NCI-H446 treated with DMSO at 0.1 percent for 48 hours (cell line): ENCODE measurements around the gene TOR2A.

Source experiments
- DNase-seq: peaks from one replicate; lab custom pipeline; 2025; lab: John Stamatoyannopoulos, UW

The TOR2A gene

DNA sequence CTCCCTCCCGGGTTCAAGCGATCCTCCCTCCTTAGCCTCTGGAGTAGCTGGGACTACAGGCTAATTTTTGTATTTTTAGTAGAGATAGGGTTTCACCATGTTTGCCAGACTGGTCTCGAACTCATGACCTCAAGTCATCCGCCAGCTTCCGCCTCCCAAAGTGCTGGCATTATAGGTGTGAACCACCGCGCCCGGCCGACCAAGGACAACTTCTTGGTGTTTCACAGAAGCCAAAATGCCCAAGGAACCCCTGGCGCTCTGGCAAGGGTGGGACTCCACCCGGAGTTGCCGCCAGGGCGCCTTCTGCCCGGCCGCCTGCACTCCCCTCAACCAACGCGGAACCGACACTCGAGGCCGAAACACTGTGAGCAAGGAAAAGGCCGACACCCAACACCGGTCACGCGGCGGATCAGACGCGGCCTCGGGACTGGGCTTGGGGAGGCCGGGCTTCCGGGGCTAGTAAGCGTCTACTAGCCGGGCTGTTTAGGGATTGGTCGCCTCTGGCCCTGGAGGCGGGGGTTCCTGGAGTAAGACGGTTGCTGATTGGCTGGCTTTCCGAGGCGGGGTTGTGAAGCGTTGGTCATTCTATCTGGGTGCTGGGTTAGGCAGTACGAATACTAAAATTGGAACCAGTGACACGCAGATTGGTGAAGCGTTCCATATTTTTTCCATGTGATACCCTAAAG lies 36.0 kb downstream of the TOR2A start:
- DNase-seq, result no peak

DNA sequence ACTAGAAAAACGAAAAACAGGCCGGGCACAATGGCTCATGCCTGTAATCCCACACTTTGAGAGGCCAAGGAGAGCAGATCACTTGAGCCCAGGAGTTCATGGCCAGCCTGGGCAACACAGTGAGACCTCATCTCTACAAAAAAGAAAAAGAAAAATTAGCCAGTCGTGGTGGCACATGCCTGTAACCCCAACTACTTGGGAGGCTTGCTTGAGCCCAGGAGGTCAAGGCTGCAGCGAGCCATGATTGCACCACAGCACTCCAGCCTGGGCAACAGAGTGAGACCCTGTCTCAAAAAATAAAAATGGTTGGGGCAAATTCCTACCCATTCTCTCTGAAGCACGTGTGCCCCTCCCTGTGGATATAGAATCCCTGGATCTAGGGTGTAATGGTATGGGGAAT lies 36.7 kb downstream of the TOR2A start:
- no peak for DNase-seq

DNA sequence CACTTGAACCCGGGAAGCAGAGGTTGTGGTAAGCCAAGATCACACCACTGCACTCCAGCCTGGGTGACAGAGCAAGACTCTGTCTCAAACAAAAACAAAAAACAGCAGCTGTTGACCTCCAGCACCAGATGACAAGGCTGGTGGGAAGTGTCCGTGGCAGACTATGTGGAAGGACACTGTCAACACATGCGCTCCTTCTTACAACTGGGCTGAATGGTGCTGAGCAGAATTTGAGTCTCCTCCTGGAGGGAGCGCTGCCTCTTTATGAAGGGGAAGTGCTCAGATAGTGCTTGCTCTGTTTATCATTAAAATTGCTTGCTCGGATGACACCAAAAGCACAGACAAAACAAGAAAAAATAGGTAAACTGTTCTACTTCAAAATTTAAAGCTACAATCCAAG lies 37.5 kb downstream of the TOR2A start:
- DNase-seq, result no peak

DNA sequence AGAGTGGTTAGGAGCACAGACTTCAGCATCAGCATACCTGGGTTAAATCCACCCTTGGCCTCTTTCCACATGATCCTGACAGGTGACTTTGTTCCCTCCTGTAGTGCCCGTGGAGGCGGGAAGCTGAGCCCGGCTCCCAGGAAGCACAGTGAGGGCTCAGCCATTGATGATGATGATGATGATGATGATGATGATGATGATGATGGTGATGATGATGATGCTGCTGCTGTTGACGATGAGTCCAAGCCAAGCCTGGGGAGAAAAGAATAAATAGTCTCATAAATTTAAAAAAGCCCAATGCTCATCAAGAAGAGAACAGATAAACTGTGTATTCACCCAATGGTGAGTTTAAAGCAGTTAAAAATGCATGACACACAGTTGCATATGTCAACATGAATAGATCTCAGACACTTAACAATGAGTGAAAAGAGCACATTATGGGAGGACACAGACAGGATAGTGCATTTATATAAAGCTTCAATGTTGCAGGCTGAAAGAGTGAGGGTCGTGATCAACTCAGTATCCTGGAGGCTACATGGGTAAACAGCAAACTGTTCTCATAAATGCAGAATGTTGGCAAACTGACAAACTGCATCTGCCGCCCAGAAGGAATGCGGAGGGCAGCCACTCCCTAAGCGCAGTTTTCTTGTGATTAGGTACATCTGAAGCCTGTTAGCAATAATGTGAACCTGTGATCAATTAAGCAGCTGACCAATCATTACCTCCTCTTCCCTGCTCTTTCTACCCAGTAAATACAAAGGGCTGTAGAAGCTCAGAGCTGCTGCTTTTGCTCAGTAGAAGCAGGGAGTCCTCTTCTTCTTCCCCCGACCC lies 40.0 kb downstream of the TOR2A start:
- DNase-seq, result no peak

DNA sequence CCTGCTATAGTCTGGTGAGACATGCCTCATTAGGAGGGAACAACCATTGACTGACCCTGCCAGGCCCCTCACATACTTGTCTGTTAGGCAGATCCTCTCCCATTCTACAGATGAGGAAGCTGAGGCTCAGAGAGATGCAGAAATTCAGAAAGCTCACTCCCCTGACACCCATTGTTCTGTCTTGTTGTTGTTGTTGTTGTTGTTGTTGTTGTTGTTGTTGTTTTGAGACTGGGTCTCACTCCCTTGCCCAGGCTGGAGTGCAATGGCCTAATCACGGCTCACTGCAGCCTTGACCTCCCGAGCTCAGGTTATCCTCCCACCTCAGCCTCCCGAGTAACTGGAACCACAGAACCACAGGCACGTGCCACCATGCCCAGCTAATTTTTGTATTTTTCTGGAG lies 41.4 kb downstream of the TOR2A start:
- no peak for DNase-seq

DNA sequence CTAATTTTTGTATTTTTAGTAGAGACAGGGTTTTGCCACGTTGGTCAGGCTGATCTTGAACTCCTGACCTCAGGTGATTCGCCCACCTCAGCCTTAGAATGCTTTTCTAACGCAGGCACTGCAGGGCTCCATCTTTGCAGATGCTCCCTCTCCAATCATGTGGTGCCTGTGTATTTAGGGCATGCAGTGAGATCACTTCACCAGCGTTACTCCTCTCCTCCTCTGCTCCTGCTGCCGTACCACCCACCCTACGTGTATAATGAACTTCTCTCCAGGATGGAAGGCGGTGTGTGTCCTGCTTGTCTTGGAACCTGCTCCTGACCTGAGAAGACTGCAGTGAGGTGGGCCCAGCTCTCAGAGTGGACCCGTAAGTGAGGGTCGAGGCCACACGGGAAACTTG lies 42.0 kb downstream of the TOR2A start:
- no peak for DNase-seq

DNA sequence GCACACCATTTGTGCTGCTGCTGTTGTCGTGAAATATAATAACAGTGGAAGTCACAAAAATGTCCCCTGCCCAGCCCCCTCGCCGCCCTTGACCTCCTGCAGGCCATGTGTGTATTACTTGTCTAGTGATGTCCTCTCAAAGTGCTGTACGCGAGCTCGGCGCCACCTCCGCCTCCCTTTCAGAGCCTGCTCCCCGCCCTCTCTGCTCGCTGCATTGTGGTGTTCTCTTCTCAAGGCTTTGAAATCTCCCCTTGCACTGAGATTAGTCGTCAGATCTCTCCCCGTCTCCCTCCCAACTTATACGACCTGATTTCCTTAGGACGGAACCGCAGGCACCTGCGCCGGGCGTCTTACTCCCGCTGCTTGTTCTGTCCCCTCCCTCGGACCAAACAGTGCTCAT lies 43.0 kb downstream of the TOR2A start:
- DNase-seq, result no peak

DNA sequence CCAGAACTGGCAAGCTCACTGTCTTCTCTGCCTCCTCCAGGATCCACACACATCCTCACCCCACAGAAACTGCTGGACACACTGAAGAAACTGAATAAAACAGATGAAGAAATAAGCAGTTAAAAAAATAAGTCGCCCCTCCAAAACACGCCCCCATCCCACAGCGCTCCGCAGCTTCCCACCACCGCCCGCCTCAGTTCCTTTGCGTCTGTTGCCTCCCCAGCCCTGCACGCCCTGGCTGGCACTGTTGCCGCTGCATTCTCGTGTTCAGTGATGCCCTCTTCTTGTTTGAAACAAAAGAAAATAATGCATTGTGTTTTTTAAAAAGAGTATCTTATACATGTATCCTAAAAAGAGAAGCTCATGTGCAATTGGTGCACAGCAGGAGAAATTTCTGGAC lies 44.4 kb downstream of the TOR2A start:
- DNase-seq, result no peak

DNA sequence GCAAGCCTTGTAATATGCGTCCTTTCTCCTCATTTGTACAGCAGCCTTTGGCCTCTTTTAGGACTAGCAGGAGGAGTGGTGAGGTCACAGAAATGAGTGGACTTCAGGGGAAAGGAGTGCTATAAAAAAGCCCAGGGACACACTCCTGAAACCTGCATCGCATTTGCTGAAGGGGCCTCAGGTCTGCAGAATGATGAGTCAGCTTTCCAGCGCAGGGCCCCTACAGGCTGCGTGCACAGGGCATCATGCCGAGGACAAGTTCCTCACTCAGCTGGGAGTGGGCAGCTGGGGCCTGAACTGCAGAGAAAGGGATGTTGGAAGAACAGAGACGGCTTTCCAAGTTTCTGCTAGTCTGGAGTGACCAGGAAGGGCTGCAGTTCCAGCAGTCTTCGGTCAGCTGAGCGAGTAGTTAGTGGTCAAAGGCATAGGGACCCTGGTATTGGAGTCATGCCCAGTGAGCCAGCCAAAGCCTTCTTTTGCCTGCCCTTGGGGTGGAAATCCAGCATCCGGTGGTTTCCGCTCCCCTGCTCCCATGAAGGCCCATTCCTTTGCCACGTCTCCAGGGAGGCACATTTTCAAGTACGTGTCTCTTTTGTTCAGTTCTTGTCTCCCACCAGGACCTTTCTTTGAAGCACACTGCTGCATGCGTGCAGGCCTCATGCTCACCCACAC lies 45.6 kb downstream of the TOR2A start:
- DNase-seq, result no peak

DNA sequence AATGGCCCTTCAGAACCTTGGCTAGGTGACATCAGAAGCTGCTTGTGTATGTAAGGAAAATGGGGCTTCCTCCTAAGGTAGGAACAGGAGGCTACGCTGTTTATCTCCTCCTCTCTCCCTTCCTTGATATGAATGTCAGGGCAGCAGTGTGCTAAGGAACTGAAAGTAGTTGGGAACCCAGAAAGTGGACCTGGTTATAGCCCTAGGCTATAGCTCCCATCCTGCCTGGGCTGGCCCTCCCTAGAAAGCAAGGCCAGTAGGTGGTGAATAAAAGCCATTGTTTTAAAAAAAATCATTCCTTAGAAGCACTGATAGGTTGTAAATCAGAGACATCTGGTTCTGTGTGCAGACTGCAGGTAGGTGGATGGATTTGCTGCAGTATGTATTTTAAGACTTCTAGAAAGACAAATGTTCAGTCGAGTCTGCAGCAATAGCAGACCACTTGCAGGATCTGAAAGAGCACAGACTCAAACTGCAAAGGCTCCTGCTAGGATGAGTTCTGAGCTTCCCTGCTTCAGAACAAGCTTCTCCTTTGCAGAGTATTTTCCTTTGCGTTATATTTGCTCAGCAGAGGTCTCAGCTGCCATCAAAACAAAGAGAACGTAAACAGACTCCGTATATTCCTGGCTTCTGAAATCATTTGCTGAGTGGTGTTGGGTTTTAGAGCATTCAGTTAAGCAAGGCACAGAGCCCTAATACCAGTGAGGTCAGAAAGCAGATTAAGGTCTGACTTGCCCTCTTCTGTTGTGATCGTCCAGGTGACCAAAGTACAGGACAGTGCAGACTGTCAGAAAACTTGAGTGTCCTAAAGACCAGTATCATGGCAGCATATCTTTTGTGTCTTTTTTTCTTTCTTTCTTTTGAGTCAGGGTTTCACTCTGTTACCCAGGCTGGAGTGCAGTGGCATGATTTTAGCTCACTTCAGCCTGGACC lies 48.4 kb downstream of the TOR2A start:
- DNase-seq, result no peak

DNA sequence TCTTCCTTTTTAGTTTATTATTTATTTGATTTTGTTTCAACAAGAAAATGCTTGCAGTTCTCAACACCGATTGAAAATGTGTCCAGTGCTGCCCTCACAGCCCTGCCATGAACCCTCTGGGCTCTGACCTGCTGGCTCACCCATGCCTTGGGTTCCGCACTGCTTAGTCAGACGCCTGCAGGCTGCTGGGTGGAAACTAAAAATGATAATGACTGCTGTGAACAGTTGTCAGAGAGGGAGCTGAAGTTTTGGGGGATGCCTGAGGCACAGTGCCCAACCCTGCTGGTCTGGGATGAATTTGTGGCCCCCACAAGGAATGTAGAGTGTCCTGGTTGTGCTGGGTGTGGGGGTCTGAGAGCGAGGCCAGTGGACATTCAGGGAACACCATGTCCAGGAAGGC lies 50.5 kb downstream of the TOR2A start:
- no peak for DNase-seq

DNA sequence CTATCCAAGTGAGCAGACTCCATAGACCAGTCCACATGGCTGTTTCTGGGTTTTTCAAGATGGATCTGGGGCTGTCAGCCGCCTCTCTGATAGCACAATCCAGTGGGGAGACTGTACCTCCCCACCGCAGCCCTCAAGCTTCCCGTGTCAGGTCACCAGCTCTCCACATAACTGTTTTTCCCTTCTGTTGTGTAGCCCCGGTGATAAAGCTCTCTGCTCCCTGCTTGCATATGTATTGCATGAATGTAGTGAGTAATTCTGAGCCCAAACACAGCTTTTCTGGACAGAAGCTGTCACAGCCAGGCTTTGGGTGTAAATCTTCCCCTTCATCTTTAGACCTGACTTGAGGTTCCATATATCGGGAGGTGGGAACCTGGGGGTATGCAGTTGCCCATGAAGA lies 51.4 kb downstream of the TOR2A start:
- no peak for DNase-seq

DNA sequence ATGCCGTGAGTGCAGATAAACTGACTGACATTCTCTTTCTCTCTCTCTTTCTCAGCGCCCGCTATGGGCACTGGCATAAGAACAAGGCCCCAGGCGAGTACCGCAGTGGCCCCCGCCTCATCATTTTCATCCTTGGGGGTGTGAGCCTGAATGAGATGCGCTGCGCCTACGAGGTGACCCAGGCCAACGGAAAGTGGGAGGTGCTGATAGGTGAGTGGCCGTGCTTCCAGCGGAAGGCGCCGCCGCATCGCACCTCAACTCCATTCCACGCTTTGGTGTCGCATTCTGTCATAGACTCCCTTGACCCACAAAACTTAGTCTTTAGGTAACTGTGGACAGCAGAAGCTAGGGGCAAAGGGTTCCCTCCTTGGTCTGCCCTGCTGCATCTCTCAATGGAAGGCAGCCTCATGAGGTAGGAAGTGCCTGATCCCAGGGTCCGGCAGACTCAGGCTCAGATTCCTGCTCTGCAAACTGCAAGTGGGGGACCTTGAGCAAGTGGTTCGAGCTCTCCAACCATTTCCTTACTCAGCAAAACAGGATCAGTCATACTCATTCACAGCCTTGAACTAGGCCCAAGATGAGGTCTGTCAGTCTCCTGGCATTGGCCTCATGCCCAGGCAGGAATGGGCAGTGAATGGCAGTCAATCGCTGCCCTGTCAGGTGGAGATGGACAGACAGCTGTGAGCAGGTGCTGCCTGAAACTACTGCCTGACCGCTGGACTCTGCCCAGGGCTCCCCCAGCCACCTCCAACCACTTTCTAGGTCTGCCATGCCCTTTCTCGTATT lies 52.5 kb downstream of the TOR2A start:
- DNase-seq, result no peak
